IPS-NIHi7 (cell line): ENCODE data around the gene TMEM82.

ENCODE experiments used
- DNase-seq: peaks from one replicate; pipeline ENCODE4 v3.0.0; 2012; ENCODE audit warnings: mixed read lengths; ENCODE audit errors: extremely low spot score

TMEM82 gene

GRCh38 chr1:15756143-15757015 is 14.1 kb downstream of the TMEM82 start:
- DNase-seq = no peak

DNA sequence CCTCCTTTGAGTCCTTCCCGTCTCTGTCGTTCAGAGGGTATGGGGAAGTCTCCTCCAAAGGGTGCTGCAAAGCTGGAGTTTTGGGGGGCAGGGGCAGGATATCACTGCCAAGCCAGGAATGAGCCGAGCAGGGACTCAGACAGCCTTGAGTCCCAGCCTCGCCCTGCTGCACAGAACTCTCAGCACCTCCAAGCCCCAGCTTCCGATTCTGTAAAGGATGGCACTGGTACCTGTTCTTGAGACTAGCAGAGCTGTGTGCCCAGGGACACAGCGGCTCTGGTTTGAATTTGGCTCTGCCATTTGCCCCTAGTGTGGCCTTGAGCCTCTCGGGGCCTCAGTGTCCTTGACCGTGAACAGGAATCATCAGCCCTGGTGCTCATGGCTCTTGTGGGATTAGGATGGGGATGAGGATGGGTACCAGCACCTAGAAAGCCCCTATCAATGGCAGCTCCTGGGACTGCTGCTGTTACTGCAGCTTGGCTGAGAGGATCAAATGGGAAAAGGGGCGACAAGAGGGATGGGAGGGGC is 14.8 kb downstream of the TMEM82 start:
- no peak for DNase-seq

- DNase-seq = peak; percentile 55
Observed at GRCh38 chr1:15757575-15758342, 15.5 kb downstream of the TMEM82 start.

- peak; percentile 76 for DNase-seq
Observed at GRCh38 chr1:15758343-15758931, 16.1 kb downstream of the TMEM82 start, which contains the start of gene FBLIM1. Gene FBLIM1, plus strand, starts transcription at chr1:15758795. Its CDS starts 6,189 bp downstream, at chr1:15764984.

- DNase-seq = no peak
Observed at GRCh38 chr1:15758953-15759661, 16.8 kb downstream of the TMEM82 start.

DNA sequence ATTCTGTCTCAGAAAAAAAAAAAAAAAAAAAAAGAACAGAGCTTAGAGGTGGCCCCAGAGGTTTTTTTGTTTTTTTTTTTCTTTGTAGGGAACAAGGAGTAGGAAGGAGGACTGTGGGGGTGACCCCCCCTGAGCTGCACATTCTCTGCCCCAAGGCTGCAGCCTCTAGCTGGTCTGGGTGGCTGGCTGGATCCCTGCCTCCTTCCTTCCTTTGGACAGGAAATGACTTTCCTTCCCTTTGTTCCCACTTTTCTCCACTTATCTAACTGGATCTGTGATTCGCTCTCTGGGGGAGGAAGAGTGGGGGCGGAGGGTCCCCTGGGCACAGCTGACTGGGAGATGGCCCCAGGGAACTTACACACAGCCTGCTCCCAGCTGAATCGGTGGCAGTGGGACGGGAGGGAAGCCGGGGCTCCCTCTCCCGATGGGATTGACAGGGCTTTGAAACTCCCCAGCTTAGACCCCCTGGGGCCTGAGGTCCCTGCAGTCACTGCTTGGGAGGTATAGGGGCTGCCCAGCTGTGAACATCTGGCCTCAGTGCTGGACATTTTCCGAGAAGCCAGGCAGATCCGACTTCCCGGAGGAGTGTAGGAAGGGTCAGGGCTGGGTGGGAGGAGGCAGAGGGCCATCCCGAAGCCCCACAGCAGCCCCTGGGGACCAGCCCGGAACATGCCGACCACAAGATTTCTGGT is 18.4 kb downstream of the TMEM82 start:
- peak; percentile 73 for DNase-seq

GRCh38 chr1:15761366-15762128 is 19.2 kb downstream of the TMEM82 start:
- no peak for DNase-seq

GRCh38 chr1:15762546-15762945 is 20.2 kb downstream of the TMEM82 start:
- DNase-seq = no peak

DNA sequence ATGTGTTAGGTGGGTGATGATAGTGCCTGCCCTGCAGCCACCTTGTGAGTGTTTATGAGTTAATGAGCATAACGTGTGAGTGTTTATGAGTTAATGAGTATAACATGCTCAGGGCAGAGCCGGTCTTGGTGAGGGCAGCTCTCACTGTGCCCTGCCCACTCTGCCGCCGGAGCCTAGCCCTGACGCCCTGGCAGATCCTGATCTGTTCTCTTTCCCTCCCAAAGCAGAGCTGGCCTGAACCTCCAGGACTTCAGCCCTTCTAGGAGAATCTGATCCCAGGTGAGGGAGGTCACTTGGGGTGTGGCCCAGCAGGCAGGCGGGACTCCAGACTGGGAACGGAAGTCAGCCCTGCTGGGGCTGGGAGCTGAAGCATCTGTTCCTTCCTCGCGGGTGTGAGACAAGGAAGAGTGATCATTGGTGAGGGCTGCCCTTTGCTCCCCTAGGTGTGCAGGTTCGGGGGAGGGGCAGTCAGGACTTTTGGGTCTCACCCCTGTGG is 22.0 kb downstream of the TMEM82 start:
- DNase-seq = no peak

DNA sequence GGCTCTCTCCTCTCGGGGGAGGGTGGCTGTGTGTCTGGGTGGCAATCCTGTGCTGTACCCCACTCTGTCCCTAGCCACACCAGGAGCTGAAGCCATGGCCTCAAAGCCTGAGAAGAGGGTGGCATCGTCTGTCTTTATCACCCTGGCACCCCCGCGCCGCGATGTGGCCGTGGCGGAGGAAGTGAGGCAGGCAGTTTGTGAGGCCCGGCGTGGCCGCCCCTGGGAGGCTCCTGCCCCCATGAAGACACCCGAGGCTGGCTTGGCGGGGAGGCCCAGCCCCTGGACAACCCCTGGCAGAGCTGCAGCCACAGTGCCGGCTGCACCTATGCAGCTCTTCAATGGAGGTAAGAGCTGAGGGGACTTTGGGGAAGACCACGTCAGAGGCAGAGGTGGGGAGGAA is 22.6 kb downstream of the TMEM82 start:
- no peak for DNase-seq

DNA sequence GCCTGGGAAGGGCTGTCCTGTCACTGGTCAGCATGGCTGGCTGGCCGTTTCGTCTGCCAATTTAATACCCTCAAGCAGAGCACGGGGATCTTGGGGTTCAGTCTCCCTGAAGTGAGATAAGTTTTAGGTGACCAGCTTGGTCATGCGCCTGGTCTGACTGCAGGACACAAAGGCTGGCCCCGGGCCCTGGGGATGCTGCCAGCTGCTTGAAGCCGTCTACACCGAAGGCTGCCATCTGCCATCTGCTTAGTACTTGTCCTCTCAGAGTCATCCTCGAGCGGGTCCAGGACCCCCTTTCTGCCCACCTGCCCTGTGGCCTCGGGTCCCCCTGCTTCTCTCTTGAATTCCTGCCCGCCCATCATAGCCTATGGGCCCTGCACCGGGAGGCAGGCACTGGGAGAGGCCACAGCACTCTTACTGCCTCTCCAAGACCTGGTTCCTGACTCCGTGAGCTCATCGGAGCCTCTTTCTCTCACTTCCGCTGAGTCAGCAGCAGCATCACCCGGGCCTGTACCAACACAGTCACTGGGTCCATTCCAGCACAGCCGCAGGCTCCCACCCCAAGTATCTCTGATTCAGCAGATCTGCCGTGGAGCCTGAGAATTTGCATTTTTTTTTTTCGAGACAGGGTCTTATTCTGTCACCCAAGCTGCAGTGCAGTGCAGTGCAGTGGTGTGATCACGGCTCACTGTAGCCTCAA is 23.3 kb downstream of the TMEM82 start:
- no peak for DNase-seq

- DNase-seq = no peak
Observed at GRCh38 chr1:15767941-15768340, 25.6 kb downstream of the TMEM82 start.

DNA sequence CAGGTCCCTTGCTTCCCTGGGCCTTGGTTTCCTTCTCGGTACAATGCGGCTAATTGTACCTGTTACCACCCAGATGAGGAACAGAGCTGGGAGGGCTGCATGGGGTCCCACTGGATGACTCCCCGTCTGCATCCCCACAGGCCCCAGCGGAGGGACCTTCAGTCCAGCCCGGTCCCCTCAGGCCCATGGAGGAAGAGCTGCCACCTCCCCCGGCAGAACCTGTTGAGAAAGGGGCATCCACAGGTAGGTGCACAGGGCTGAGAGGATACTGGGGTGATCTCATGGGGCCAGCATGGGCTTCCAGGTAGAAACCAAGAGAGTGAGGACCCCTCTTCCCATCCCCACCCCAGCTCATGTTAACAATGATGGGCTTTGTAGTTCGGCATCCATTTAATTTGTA is 26.1 kb downstream of the TMEM82 start:
- DNase-seq = no peak

GRCh38 chr1:15770313-15770962 is 28.1 kb downstream of the TMEM82 start:
- no peak for DNase-seq

DNA sequence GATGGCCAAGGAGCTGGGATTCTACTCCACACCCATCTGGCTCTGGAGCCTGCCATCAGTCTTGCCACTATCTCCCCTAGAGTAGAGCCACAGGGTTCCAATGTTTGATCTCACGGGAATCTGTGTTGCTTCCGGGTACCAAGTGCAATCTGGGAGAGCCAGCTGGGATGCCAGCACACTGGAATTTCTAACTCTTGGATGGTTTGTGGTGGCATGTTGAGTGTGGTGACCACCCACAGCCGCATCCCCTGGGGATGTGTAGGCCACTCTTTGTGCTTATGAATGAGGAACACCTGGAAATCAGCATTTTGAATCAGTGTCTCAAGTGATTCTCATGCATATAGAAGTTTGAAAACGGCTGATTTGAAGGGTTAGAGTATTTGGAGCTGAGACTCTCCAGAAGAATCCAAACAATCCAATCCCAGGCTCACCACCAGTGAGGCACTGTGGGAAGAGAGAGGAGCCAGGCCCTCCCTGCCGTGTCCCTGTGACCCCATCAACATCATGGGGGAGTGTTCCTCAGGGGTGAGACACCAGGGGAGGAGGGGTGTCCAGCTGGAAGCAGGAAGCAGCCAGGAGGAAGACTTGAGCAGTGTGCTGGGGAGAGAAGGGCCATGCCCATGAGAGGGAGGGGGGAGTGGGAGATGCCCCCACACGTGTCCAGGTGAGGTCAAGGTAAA is 29.7 kb downstream of the TMEM82 start:
- no peak for DNase-seq

- DNase-seq = no peak
Observed at GRCh38 chr1:15775706-15776105, 33.4 kb downstream of the TMEM82 start.

DNA sequence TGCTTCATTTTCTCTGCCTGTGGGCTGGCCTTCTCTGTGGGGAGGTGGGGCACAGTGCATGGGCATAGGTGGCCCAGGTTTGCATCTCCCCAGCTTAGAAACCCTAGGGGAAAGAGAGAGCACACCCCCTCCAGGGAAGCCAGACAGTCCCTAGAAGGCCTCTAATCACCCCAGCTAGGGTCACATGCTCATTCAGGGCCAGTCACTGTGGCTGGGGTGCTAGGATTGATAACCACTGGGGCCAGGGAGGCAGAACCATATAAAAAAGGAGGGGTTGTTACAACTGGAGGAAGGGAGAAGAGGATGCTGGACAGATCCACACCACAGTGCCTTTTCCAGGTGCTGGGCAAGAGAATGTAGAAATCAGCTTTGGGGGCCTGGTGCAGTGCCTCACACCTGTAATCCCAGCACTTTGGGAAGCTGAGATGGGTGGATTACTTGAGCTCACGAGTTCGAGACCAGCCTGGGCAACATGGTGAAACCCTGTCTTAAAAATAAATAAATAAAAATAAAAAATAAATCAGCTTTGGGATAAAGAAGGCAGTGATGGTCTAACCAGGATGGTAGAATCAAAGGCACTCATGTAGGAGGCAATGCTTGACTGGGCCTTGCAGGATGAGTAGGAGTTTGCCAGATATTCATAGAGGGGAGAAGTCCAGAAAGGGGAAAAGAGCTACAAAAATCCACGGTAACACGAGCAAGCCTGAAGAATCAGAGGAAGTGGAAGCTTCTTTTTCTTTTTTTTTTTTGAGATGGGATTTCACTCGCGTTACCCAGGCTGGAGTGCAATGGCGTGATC is 35.8 kb downstream of the TMEM82 start:
- DNase-seq = no peak
